ENCODE data around the gene COL9A3. TPM values are rescaled to one million over a fixed set of nuclear protein-coding genes. Genes with fewer than 3 reads are reported as not detected.

Gene COL9A3
- total and polyA plus RNA-seq, 2 experiments from 2014 or later, result 23.9 to 68.1 TPM

DNA sequence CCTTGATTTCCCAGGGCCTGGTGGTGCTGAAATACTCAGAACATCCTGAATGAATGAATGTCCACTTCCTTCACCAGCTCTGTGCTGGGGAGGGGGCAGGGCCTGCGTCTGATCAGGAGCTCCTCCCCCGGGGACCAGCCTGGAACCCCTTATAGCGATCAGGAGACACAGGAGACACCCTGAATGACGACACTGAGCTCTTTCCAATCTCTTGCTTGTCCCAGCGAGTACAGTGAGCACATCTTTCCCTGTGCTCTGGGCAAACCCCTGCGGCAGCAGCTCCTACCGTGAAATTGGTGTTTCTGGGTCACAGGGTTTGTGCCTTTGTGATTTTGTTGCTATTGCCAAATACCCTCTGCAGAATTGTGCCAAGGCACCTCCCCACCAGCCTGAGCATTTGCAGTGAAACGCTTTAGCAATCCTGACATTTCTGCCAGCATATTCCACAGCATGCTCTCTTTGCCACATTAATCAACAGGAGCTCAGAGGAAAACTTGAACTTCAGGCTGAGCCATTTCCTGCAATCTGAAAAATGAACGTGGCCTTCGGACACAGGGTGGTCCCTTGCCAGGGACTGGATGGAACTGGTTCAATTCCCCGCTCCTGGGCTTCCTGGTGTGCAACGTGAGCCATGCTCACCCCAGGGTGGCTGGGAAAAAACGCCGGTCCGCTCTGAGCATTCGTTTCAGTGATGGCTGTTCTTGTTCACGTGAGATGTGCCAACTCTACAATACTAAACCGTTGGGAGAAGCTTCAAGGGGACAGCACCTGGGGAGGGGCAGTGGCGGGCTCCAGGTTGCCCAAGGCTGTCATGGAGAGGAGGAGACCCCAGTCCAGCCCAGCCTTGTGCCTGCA lies 43.6 kb upstream of the COL9A3 start:
- Histone ChIP-seq H3K4me1 (ENCODE audit: insufficient read depth) (peaks cover 10% of the 10 kb centered on the region), H3K4me2 (no peak overlapping the region), H3K27me3 (no peaks in the 10 kb centered on the region), H3K27ac (no peak overlapping the region), H3K4me3 (no peak overlapping the region), H2AFZ (no peak overlapping the region), H3K79me2 (no peaks in the 10 kb centered on the region), H4K20me1 (ENCODE audit: insufficient read depth, poor library complexity, severe bottlenecking) (no peaks in the 10 kb centered on the region), H3K9me3 (ENCODE audit: low read depth) (no peaks in the 10 kb centered on the region), H3K36me3 (replicated peaks; ENCODE audit: insufficient read depth, low read depth) (no peaks in the 10 kb centered on the region), H3K9me2 (replicated peaks; ENCODE audit: insufficient read depth) (no peaks in the 10 kb centered on the region)
- WGBS (ENCODE audit: low lambda C conversion rate, missing lambda C conversion rate), result 77% methylated on average over 19 of the region's 19 CpGs
- DNase-seq (ENCODE audit: low spot score), result no peak
- TF ChIP-seq, protein P1, sequence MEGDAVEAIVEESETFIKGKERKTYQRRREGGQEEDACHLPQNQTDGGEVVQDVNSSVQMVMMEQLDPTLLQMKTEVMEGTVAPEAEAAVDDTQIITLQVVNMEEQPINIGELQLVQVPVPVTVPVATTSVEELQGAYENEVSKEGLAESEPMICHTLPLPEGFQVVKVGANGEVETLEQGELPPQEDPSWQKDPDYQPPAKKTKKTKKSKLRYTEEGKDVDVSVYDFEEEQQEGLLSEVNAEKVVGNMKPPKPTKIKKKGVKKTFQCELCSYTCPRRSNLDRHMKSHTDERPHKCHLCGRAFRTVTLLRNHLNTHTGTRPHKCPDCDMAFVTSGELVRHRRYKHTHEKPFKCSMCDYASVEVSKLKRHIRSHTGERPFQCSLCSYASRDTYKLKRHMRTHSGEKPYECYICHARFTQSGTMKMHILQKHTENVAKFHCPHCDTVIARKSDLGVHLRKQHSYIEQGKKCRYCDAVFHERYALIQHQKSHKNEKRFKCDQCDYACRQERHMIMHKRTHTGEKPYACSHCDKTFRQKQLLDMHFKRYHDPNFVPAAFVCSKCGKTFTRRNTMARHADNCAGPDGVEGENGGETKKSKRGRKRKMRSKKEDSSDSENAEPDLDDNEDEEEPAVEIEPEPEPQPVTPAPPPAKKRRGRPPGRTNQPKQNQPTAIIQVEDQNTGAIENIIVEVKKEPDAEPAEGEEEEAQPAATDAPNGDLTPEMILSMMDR (IDR thresholded peaks at IDR 0.05; ENCODE audit: poor library complexity), result no peak
- TF ChIP-seq EZH2 (IDR thresholded peaks at IDR 0.05; ENCODE audit: borderline replicate concordance) (no peak), EZH2phosphoT487 (IDR thresholded peaks at IDR 0.05; ENCODE audit: low read depth, severe bottlenecking, unreplicated experiment) (no peak)

DNA sequence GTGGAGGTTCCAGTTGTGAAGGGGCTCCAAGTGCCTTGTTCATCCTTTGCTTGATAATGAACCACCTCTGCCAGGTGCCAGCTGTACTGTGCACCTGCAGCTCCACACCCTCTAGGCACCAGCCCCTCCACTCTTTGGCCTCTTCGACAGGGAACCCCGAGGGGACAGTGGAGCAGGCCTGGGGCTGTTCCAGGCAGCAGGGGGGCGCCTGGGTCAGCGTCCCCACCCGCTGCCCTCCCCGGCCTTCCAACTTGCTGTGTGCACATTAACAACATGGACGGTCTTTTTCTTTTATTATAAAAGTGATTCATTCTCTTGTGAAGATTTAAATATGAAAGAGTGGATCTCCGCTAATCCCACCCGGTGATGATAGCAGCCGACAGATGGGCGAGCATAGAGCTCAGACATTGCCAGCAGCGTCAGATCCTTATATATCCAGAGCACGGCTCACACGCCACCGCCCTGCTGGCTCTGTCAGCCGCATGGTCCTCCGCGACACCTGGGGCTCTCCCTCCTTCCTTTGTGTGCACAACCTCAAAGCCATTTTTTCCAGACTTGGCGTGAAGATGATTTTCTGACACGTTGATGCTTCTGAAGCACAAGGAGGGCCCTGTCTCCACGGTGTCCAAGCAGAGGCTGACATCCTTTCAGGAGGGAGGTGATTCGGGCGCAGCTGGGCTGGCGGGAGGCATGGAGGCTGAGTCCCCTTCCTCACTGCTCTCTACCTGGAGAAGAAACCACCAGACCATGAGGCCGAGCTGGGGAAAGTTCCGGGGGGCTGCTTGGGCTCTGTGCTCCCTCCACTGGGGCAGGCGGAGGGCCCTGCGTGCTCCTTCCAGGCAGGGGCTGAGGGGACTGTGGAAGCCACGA lies 42.8 kb upstream of the COL9A3 start:
- TF ChIP-seq EZH2phosphoT487 (IDR thresholded peaks at IDR 0.05; ENCODE audit: low read depth, severe bottlenecking, unreplicated experiment) (no peak), EZH2 (IDR thresholded peaks at IDR 0.05; ENCODE audit: borderline replicate concordance) (no peak)
- TF ChIP-seq, protein P1 (IDR thresholded peaks at IDR 0.05; ENCODE audit: poor library complexity), result no peak
- no peaks in the 10 kb centered on the region for H4K20me1 ChIP-seq (ENCODE audit: insufficient read depth, poor library complexity, severe bottlenecking)
- peaks cover 3% of the 10 kb centered on the region for H3K4me1 ChIP-seq (ENCODE audit: insufficient read depth)
- no peak overlapping the region for H3K4me2 ChIP-seq
- H3K27ac ChIP-seq, result no peak overlapping the region
- no peak overlapping the region for H3K4me3 ChIP-seq
- no peak overlapping the region for H2AFZ ChIP-seq
- no peaks in the 10 kb centered on the region for H3K36me3 ChIP-seq (replicated peaks; ENCODE audit: insufficient read depth, low read depth)
- no peaks in the 10 kb centered on the region for H3K27me3 ChIP-seq
- WGBS (ENCODE audit: low lambda C conversion rate, missing lambda C conversion rate), result 81% methylated on average over 29 of the region's 29 CpGs
- H3K9me2 ChIP-seq (replicated peaks; ENCODE audit: insufficient read depth), result no peaks in the 10 kb centered on the region
- DNase-seq (ENCODE audit: low spot score), result no peak
- no peaks in the 10 kb centered on the region for H3K9me3 ChIP-seq (ENCODE audit: low read depth)
- H3K79me2 ChIP-seq, result no peaks in the 10 kb centered on the region

DNA sequence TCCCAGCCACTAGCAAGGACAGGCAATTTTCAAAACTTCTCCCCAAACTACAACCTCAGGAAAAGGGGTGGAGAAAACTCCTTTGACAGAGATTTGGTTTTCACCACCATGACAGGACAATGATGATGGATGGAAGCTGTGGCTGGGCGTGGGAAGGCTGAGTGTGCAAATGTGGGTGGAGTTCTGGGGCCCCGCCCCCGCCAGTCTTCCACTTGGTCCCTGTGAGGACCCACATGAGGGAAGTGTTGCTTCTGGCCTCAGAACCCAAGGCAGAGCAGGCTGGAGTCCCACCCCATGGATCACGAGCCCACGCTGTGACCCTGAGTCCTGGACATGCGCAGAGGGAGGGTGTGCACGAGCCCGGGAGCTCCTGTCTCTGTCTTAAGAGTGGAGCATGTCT lies 42.1 kb upstream of the COL9A3 start:
- no peak for TF ChIP-seq EZH2 (IDR thresholded peaks at IDR 0.05; ENCODE audit: borderline replicate concordance)
- TF ChIP-seq EZH2phosphoT487 (IDR thresholded peaks at IDR 0.05; ENCODE audit: low read depth, severe bottlenecking, unreplicated experiment), result no peak
- TF ChIP-seq, protein P1 (IDR thresholded peaks at IDR 0.05; ENCODE audit: poor library complexity), result no peak
- Histone ChIP-seq H3K27me3 (no peaks in the 10 kb centered on the region), H3K27ac (no peak overlapping the region), H3K9me3 (ENCODE audit: low read depth) (no peaks in the 10 kb centered on the region), H3K4me2 (no peak overlapping the region), H2AFZ (no peak overlapping the region), H3K9me2 (replicated peaks; ENCODE audit: insufficient read depth) (no peaks in the 10 kb centered on the region), H3K36me3 (replicated peaks; ENCODE audit: insufficient read depth, low read depth) (no peaks in the 10 kb centered on the region), H3K4me1 (ENCODE audit: insufficient read depth) (no peaks in the 10 kb centered on the region), H4K20me1 (ENCODE audit: insufficient read depth, poor library complexity, severe bottlenecking) (no peaks in the 10 kb centered on the region), H3K4me3 (no peak overlapping the region), H3K79me2 (no peaks in the 10 kb centered on the region)
- 82% methylated on average over 8 of the region's 8 CpGs for WGBS (ENCODE audit: low lambda C conversion rate, missing lambda C conversion rate)
- no peak for DNase-seq (ENCODE audit: low spot score)

Data from hepatocyte (in vitro differentiated cells).